ENCODE data around the gene IFNGR1.
"Not testable (repeated sequence)": the region's sequence is repeated elsewhere in the genome, so short reads cannot be mapped to it uniquely, and the experiment has no call there.

IFNGR1 gene

GRCh38 chr6:137235686-137236085 is 16.5 kb upstream of the IFNGR1 start:
- DNase-seq, result no peak

GRCh38 chr6:137233911-137234863 is 15.0 kb upstream of the IFNGR1 start:
- peak in 2 of 6 experiments; percentile 26 to 33 for DNase-seq

DNA sequence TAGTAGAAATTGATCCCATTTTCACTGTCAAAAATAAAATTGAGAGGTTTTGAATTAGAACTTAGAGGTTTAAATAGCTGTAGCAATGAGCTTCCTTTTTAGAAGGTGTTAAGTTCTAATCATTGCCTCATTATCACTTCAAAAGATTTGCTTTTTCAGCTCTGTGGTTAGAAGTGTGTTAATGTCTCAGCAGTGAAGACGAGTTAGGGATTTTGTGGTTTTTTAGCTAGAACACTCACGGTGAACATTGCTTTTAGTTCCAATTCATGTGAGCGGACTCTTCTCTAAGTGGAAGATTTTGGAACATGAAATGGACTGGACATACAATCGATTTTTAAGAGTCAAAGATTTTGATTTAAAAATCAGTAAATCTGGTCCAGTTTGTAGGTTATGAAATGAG is 12.7 kb upstream of the IFNGR1 start:
- peak in 3 of 6 experiments; percentile 18 to 47 (median 29) for DNase-seq

DNA sequence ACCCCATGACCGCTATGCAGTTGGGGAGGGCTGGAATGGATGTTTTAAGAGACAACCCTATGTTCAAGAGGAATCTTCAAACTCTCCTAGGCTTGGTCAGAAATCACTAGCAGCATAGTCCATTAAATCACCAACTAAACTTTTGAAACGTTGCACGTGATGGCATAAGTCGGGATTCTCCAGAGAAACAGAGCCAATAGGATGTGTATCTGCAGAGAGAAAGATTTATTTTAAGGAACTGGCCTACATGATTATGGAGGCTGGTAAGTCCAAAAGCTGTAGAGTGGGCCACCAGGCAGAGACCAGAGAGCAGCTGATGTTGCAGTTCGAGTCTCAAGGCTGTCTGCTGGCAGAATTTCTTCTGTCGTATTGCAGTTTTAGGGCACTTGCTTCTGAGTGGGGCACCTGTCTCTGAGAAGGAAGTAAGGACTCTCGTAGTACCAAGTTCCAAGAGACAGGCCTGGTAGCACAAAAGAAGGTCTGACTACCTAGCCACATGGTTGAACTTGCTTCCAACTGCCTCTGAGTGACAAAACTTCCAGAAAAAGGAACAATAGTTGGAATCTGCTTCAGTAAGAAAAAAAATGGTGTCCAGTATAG is 11.9 kb upstream of the IFNGR1 start:
- no peak for DNase-seq

DNA sequence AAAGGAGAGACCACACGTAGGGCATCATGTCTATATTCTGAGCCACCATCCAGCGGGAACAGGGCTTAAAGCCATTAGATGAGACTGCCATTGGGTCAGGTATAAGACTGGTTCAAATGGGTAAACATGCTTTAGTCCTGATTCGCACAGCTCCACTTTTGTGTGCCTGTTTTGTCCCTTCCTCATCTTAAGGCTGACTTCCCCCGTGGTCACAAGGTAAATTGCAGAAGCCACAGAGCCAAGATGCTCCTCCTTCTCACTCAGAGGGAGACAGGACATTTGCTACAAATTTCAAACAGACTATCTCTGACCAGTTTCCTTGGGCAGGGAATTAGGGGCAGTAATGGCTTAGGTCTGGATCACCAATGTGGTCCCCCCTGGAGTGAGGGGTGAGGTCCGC is 11.4 kb upstream of the IFNGR1 start:
- no peak for DNase-seq

DNA sequence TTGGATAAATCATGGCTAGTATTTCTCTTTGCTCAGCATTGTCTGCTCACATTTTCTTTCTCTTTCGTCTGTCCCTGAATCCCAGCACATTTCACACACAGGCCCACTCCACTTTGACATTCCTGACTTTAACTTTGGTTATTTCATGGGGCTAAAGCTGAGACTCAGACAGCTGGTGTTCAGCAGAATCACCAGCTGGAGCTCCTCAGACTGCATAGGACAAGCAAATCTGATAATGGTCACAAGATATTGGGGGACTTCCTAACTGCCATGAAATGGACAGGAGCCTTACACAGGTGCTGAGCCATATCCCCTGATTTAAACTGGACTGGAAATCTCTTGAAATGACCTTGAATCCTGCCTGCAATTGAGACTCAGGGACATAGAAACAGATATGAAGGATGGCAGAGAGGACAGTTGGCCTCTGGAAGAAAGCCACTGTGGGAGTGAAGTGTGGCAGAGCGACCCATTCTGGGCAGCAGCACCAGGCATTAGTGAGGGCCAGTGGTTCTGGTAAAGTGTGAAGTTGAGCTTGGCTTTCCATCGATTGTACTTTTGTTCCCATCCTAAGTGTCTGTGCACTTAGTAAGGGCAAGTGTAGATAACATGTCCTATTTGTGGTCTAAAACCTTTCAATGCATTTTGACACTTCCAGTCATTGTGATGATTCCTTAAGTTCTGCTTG is 10.0 kb upstream of the IFNGR1 start:
- DNase-seq, result no peak

- DNase-seq, result no peak
Measured at GRCh38 chr6:137227871-137228302, 8.7 kb upstream of the IFNGR1 start.

DNA sequence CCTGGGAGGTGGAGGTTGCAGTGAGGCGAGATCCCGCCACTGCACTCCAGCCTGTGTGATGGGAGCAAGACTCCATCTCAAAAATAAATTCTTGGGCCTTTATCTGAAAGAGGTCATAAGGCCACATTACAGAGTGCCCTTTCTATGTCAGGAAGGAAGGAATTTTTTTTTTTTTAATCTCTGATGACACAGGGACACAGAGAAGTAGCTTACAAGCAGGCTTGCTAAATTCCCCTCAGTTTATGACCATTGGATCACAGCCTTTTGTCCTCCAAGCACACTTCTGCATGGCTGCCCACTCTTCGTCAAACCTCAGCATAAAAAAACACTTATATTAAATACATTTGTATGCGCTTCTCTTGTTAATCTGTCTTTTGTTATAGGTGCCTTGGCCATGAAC is 7.5 kb upstream of the IFNGR1 start:
- DNase-seq, result no peak

- DNase-seq, result no peak
Measured at GRCh38 chr6:137224799-137225198, 5.6 kb upstream of the IFNGR1 start.

DNA sequence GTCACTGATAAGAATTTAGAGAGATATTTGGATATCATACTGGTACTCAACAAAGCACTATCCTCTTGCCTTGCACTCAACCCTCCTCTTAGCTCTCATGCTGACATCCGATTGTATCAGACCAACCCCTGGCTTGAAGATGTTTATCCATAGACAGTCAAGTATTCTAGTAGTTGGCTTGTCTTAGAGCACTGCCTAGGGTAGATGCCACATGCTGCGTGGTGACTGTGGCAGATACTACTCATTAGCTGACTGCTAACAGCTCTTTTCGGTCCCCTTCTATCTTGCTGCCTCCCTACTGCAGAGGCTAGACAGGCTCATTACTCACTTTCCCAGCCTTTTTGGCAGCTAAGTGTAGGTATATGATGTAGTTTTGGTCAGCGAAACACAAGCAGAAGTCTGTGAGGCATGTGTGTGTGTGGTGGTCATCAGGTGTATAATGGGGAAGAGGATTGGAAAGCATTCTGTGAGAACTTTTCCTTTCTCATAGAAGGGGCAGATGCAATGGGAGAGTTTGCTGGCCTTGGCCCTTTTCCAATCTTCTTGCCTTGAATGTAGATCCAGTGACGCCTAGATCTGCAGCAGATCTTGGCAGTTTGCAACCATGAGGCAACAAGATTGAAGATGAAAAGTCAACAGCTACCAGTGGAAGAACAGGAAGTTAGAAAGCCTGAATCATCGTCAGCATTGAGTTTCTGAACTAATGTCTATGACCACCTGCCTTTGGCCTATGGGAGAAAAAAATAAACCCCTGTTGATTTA is 4.4 kb upstream of the IFNGR1 start:
- no peak for DNase-seq

GRCh38 chr6:137222381-137222780 is 3.2 kb upstream of the IFNGR1 start:
- no peak for DNase-seq

GRCh38 chr6:137219664-137220252 is 573 bp upstream of the IFNGR1 start:
- no peak for DNase-seq

- peak; percentile 29 to 80 (median 48) for DNase-seq
Measured at GRCh38 chr6:137218473-137218916, 690 bp downstream of the IFNGR1 start.

GRCh38 chr6:137217801-137218472 is 1.2 kb downstream of the IFNGR1 start:
- DNase-seq, result no peak

- no peak for DNase-seq
Measured at GRCh38 chr6:137216875-137217553, 2.2 kb downstream of the IFNGR1 start.

- DNase-seq, result no peak
Measured at GRCh38 chr6:137216106-137216505, 3.1 kb downstream of the IFNGR1 start.

DNA sequence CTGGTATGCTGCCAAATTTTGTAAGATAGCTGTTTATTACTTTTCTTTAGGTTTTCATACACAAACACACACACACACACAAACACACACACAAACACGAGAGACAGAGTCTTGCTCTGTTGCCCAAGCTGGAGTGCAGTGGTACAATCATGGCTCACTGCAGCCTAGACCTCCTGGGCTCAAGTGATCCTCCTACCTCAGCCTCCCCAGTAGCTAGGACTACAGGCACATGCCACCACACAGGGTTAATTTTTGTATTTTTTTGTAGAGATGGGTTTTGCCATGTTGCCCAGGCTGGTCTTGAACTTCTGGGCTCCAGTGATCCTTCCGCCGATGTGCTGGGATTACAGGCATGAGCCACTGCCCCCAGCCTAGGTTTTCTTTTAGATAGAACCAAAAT is 3.6 kb downstream of the IFNGR1 start:
- not testable (repeated sequence) for DNase-seq

- no peak for DNase-seq
Measured at GRCh38 chr6:137214931-137215330, 4.3 kb downstream of the IFNGR1 start.

DNA sequence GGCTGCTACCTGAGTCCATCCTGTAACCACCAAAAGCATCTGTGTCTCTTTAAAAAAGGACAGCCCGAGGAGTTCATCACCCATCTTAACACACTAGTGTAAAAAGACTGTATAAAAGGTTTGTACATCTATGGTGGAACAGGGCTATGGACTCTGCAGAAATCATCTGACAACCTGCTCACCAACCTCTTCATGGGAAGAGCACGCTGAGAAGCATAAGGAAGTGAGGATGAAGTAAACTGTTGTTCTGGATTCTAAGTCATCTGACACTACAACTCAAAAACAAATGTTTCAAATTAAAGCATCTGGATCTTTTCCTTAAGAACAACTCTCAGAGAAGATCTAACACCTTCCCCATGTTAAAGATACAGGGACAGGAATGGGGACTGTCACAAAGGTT is 5.4 kb downstream of the IFNGR1 start:
- no peak for DNase-seq

GRCh38 chr6:137213331-137213740 is 5.8 kb downstream of the IFNGR1 start:
- no peak for DNase-seq

DNA sequence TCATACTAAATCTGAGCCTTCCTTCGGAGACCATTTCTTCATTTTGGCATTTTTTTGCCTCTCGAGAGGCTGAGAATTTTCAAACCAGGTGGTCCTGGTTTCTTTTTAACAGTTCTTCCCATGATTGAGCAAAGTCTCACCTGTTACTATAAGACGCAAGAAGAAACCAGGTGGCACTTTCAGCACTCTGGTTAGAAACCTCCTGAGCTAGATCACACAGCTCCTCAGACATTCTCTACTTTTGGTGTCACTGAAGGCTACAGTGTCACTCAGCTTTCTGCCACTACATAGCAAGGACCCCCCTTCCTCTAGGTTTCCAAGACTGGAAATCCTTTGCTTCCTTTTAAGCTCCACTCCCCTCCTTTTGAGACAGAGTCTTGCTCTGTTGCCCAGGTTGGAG is 7.3 kb downstream of the IFNGR1 start:
- DNase-seq, result no peak
